ENCODE data around the gene SLC45A2. TPM values are rescaled to one million over a fixed set of nuclear protein-coding genes. Genes with fewer than 3 reads are reported as not detected.

Gene SLC45A2
- total RNA-seq, 1 experiment from 2014 or later = not detected

DNA sequence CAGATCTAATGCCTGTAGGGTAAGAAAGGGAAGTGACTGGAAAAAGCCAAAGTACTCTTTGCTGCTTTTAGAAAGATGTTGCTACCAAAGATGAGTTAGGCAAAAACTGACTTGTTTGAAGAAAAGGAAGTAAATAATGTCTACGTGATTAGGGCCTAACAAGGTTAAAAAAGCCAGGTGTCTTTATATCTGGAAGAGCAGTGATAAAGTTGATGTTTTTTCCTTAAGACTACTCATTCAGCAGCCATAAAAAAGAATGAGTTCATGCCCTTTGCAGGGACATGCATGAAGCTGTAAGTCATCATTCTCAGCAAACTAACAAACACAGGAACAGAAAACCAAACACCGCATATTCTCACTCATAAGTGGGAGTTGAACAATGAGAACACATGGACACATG, 36.8 kb upstream of the SLC45A2 start:
- Histone ChIP-seq H2AFZ (ENCODE audit: low read length) (no peak overlapping the region), H3K9ac (ENCODE audit: low read length) (no peak overlapping the region), H3K9me2 (replicated peaks; ENCODE audit: insufficient read depth, low read length) (0 out of 2 replicates have a peak, but pooled peaks cover 3% of the 10 kb centered on the region), H3K27ac (ENCODE audit: low read length) (no peak overlapping the region), H3K27me3 (ENCODE audit: low read length) (no peaks in the 10 kb centered on the region), H4K20me1 (ENCODE audit: insufficient read depth, low read depth, low read length) (no peaks in the 10 kb centered on the region), H3K4me2 (ENCODE audit: low read depth, low read length, poor library complexity, severe bottlenecking) (no peak overlapping the region), H3K4me1 (ENCODE audit: low read length) (no peaks in the 10 kb centered on the region), H3K9me3 (ENCODE audit: low read length) (no peaks in the 10 kb centered on the region), H3K36me3 (ENCODE audit: insufficient read depth, low read length) (0 out of 2 replicates have a peak, but pooled peaks cover 2% of the 10 kb centered on the region), H3K4me3 (ENCODE audit: low read length) (no peak overlapping the region), H3K79me2 (ENCODE audit: low read length) (no peaks in the 10 kb centered on the region)
- no peak for DNase-seq

DNA sequence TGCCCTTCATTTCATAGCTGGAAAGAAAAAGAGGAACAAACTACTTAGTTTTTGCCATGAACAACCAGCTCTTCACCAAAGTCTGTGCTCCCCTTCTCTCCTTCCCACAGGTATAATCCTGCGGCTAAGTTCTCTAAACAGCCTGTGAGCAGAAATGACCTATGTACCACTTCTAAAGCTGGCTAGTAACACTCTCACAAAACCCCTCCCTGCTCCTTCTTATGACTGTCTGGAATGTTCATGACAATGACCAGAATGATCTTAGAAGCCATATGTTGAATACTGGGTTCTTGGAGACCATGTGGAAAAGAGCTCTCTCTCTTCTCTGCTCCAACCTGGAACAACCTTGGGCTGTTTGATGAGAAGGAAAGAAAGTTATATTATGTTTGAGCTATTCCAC, 36.2 kb upstream of the SLC45A2 start:
- Histone ChIP-seq H3K27ac (ENCODE audit: low read length) (no peak overlapping the region), H3K9me3 (ENCODE audit: low read length) (no peaks in the 10 kb centered on the region), H4K20me1 (ENCODE audit: insufficient read depth, low read depth, low read length) (no peaks in the 10 kb centered on the region), H3K9ac (ENCODE audit: low read length) (no peak overlapping the region), H3K9me2 (replicated peaks; ENCODE audit: insufficient read depth, low read length) (0 out of 2 replicates have a peak, but pooled peaks cover 3% of the 10 kb centered on the region), H3K4me3 (ENCODE audit: low read length) (no peak overlapping the region), H3K4me2 (ENCODE audit: low read depth, low read length, poor library complexity, severe bottlenecking) (no peak overlapping the region), H2AFZ (ENCODE audit: low read length) (no peak overlapping the region), H3K36me3 (ENCODE audit: insufficient read depth, low read length) (0 out of 2 replicates have a peak, but pooled peaks cover 2% of the 10 kb centered on the region), H3K4me1 (ENCODE audit: low read length) (no peaks in the 10 kb centered on the region), H3K27me3 (ENCODE audit: low read length) (no peaks in the 10 kb centered on the region), H3K79me2 (ENCODE audit: low read length) (no peaks in the 10 kb centered on the region)
- DNase-seq = no peak

DNA sequence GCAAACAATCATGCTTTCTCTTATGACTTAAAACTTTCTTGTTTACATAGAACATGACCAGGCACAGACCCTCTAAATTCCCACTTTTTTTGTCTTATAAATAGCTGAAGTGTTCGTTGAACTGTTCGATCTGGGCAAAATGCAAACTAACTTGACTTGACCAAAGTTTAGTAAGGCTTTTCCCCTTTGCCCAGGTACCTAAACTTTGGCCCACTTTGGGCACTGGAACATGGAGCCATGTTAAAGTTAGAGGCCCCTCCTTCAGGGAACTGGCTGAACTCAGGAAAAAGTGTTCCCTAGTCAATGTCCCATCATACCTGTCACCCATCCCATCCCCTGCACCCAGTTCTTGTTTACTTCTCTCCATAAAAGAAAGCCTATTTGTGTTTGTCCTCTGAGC, 32.8 kb upstream of the SLC45A2 start:
- no peaks in the 10 kb centered on the region for H3K79me2 ChIP-seq (ENCODE audit: low read length)
- no peaks in the 10 kb centered on the region for H3K9me3 ChIP-seq (ENCODE audit: low read length)
- no peak overlapping the region for H3K4me3 ChIP-seq (ENCODE audit: low read length)
- H3K9me2 ChIP-seq (replicated peaks; ENCODE audit: insufficient read depth, low read length) = no peaks in the 10 kb centered on the region
- no peaks in the 10 kb centered on the region for H3K27me3 ChIP-seq (ENCODE audit: low read length)
- no peak for DNase-seq
- H3K36me3 ChIP-seq (ENCODE audit: insufficient read depth, low read length) = no peaks in the 10 kb centered on the region
- H2AFZ ChIP-seq (ENCODE audit: low read length) = no peak overlapping the region
- no peaks in the 10 kb centered on the region for H4K20me1 ChIP-seq (ENCODE audit: insufficient read depth, low read depth, low read length)
- H3K4me1 ChIP-seq (ENCODE audit: low read length) = no peaks in the 10 kb centered on the region
- no peak overlapping the region for H3K9ac ChIP-seq (ENCODE audit: low read length)
- no peak overlapping the region for H3K27ac ChIP-seq (ENCODE audit: low read length)
- no peak overlapping the region for H3K4me2 ChIP-seq (ENCODE audit: low read depth, low read length, poor library complexity, severe bottlenecking)

DNA sequence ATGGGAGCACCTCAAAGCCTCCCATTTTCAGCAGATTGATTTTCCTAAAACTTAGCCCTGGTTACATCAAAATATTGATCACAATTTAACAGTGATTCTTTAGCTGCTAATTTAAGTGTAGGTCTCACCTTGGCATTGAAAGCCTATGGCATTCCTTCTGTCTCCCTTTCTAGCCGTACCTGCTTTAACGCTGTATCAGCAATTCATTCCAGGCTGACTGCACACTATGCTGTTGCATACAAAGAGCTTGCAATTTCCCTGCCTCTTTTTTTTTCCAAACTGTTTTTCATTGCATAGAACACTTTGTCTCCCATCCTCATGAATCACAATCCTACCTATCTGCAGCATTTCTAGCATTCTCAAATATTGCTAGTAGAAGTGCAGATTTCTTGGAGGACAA, 32.3 kb upstream of the SLC45A2 start:
- Histone ChIP-seq H3K9me3 (ENCODE audit: low read length) (no peaks in the 10 kb centered on the region), H3K9ac (ENCODE audit: low read length) (no peak overlapping the region), H2AFZ (ENCODE audit: low read length) (no peak overlapping the region), H3K36me3 (ENCODE audit: insufficient read depth, low read length) (no peaks in the 10 kb centered on the region), H3K79me2 (ENCODE audit: low read length) (no peaks in the 10 kb centered on the region), H3K9me2 (replicated peaks; ENCODE audit: insufficient read depth, low read length) (no peaks in the 10 kb centered on the region), H3K4me2 (ENCODE audit: low read depth, low read length, poor library complexity, severe bottlenecking) (no peak overlapping the region), H3K4me1 (ENCODE audit: low read length) (no peaks in the 10 kb centered on the region), H3K27ac (ENCODE audit: low read length) (no peak overlapping the region), H3K27me3 (ENCODE audit: low read length) (no peaks in the 10 kb centered on the region), H3K4me3 (ENCODE audit: low read length) (no peak overlapping the region), H4K20me1 (ENCODE audit: insufficient read depth, low read depth, low read length) (no peaks in the 10 kb centered on the region)
- no peak for DNase-seq

DNA sequence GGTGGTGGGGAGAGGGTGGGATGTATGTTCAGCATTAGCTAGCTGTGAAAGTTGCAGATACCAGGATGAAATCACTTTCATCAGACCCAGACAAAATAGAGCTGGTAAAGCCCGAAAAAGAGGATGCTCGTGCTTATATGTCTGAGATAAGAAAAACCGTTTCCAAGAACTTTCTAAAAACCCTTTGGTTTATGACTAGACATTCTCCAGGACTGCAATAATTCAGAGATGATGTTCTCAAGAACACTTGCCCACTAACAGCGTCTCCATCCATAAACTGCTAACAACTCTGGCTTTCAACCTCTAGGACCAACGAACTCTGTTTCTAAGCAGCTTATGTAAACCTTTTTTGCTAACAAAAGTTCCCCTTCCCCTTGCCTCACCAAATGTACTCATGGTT, 31.7 kb upstream of the SLC45A2 start:
- Histone ChIP-seq H3K4me3 (ENCODE audit: low read length) (no peak overlapping the region), H3K9ac (ENCODE audit: low read length) (no peak overlapping the region), H3K9me3 (ENCODE audit: low read length) (no peaks in the 10 kb centered on the region), H3K9me2 (replicated peaks; ENCODE audit: insufficient read depth, low read length) (no peaks in the 10 kb centered on the region), H3K4me2 (ENCODE audit: low read depth, low read length, poor library complexity, severe bottlenecking) (no peak overlapping the region), H3K4me1 (ENCODE audit: low read length) (no peaks in the 10 kb centered on the region), H3K27ac (ENCODE audit: low read length) (no peak overlapping the region), H4K20me1 (ENCODE audit: insufficient read depth, low read depth, low read length) (no peaks in the 10 kb centered on the region), H3K79me2 (ENCODE audit: low read length) (no peaks in the 10 kb centered on the region), H3K27me3 (ENCODE audit: low read length) (no peaks in the 10 kb centered on the region), H2AFZ (ENCODE audit: low read length) (no peak overlapping the region), H3K36me3 (ENCODE audit: insufficient read depth, low read length) (no peaks in the 10 kb centered on the region)
- DNase-seq = no peak

DNA sequence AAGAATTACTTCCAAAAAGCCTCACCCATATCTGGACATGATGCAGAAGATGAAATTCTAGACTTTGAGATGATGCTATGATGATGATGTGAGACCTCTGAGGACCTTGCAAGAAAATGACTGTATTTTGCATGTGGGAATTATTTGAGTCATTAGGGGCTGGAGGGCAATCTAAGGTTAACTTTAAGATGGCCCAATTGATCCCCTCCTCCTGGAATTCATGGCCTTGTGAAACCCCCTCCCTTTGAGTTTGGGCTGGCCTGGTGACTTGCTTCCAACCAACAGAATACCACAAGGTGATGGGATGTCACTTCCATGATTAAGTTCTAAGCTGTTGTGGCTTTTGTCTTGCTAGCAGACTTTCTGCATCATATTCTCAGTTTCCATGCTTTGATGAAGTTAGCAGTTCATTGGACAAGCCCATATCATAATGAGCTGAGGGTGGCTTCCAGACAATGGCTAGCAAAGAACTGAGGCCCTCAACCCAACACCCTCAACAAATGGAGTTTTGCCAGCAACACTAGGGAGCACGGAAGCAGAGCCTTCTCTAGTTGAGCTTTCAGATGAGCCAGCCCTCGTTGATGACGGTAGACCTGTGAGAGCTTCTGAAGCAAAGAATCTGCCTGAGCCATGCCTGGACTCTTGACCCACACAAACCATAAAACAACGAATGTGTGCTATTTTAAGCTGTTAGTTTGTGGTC, 30.8 kb upstream of the SLC45A2 start:
- no peaks in the 10 kb centered on the region for H3K9me2 ChIP-seq (replicated peaks; ENCODE audit: insufficient read depth, low read length)
- no peak overlapping the region for H3K4me3 ChIP-seq (ENCODE audit: low read length)
- H3K9me3 ChIP-seq (ENCODE audit: low read length) = no peaks in the 10 kb centered on the region
- no peak for DNase-seq
- no peaks in the 10 kb centered on the region for H4K20me1 ChIP-seq (ENCODE audit: insufficient read depth, low read depth, low read length)
- H3K9ac ChIP-seq (ENCODE audit: low read length) = no peak overlapping the region
- H3K4me1 ChIP-seq (ENCODE audit: low read length) = peaks cover 2% of the 10 kb centered on the region
- H3K27ac ChIP-seq (ENCODE audit: low read length) = no peak overlapping the region
- H3K36me3 ChIP-seq (ENCODE audit: insufficient read depth, low read length) = no peaks in the 10 kb centered on the region
- no peaks in the 10 kb centered on the region for H3K27me3 ChIP-seq (ENCODE audit: low read length)
- no peak overlapping the region for H2AFZ ChIP-seq (ENCODE audit: low read length)
- H3K79me2 ChIP-seq (ENCODE audit: low read length) = no peaks in the 10 kb centered on the region
- no peak overlapping the region for H3K4me2 ChIP-seq (ENCODE audit: low read depth, low read length, poor library complexity, severe bottlenecking)

DNA sequence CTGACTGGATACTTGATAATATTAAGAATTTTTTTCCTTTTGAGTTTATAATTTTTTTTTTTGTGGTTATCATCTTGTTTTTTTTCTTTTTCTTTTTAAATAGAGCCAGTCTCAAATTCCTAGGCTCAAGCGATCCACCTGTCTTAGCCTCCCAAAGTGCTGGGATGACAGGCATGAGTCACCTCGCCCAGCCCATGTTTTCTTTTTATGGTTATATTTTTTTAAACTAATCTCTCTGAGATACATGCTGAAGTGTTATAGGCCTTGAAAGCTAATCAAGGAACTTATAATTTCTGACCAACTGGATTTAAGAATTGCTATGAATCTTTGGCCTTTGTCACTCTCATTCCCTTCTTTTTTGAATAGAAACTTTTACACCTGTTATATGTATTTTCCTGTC, 30.1 kb upstream of the SLC45A2 start:
- Histone ChIP-seq H2AFZ (ENCODE audit: low read length) (no peak overlapping the region), H3K79me2 (ENCODE audit: low read length) (no peaks in the 10 kb centered on the region), H3K4me2 (ENCODE audit: low read depth, low read length, poor library complexity, severe bottlenecking) (no peak overlapping the region), H3K9me3 (ENCODE audit: low read length) (no peaks in the 10 kb centered on the region), H3K4me3 (ENCODE audit: low read length) (no peak overlapping the region), H3K4me1 (ENCODE audit: low read length) (peaks cover 8% of the 10 kb centered on the region), H3K27me3 (ENCODE audit: low read length) (no peaks in the 10 kb centered on the region), H3K36me3 (ENCODE audit: insufficient read depth, low read length) (no peaks in the 10 kb centered on the region), H4K20me1 (ENCODE audit: insufficient read depth, low read depth, low read length) (no peaks in the 10 kb centered on the region), H3K9ac (ENCODE audit: low read length) (no peak overlapping the region), H3K9me2 (replicated peaks; ENCODE audit: insufficient read depth, low read length) (no peaks in the 10 kb centered on the region), H3K27ac (ENCODE audit: low read length) (no peak overlapping the region)
- no peak for DNase-seq

DNA sequence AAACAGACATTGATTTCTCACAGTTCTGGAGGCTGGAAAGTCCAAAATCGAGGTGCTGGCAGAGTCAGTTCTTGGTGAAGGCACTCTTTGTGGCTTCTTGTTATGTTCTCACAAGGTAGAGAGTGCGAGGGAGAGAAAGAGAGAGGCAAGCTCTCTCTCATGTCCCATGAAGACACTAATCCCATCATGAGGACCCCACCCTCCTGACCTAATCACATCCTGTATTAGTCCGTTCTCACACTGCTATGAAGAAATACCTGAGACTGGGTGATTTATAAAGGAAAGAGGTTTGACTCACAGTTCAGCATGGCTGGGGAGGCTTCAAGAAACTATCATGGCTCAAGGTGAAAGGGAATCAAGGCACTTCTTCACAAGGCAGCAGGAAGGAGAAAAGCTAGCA, 29.1 kb upstream of the SLC45A2 start:
- H3K27me3 ChIP-seq (ENCODE audit: low read length) = no peaks in the 10 kb centered on the region
- no peak overlapping the region for H3K4me3 ChIP-seq (ENCODE audit: low read length)
- DNase-seq = no peak
- H3K27ac ChIP-seq (ENCODE audit: low read length) = no peak overlapping the region
- H3K4me1 ChIP-seq (ENCODE audit: low read length) = peaks cover 19% of the 10 kb centered on the region
- no peak overlapping the region for H3K4me2 ChIP-seq (ENCODE audit: low read depth, low read length, poor library complexity, severe bottlenecking)
- H4K20me1 ChIP-seq (ENCODE audit: insufficient read depth, low read depth, low read length) = no peaks in the 10 kb centered on the region
- no peak overlapping the region for H3K9ac ChIP-seq (ENCODE audit: low read length)
- H3K36me3 ChIP-seq (ENCODE audit: insufficient read depth, low read length) = no peaks in the 10 kb centered on the region
- no peaks in the 10 kb centered on the region for H3K79me2 ChIP-seq (ENCODE audit: low read length)
- no peaks in the 10 kb centered on the region for H3K9me2 ChIP-seq (replicated peaks; ENCODE audit: insufficient read depth, low read length)
- no peaks in the 10 kb centered on the region for H3K9me3 ChIP-seq (ENCODE audit: low read length)
- H2AFZ ChIP-seq (ENCODE audit: low read length) = no peak overlapping the region

Measured in Karpas-422 (cell line).